ENCODE data around the gene ARHGEF16.

DNA sequence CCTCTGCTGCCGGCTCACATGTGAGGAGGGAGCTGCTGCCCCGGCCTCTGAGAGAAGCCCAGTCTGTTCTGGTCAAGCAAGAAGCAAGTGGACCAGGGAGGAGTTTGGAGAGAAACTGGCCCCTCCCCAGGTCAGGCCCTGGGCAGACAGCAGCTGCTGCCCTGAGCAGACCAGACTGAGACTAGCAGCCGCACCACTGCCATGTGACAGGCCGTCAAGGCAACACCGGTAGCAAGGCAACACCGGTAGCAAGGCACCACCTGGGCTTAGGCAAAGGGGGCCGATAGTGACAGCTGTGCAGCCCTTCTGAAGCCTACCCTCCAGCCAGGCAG is 50.3 kb downstream of the ARHGEF16 start:
- TF ChIP-seq, protein P1, sequence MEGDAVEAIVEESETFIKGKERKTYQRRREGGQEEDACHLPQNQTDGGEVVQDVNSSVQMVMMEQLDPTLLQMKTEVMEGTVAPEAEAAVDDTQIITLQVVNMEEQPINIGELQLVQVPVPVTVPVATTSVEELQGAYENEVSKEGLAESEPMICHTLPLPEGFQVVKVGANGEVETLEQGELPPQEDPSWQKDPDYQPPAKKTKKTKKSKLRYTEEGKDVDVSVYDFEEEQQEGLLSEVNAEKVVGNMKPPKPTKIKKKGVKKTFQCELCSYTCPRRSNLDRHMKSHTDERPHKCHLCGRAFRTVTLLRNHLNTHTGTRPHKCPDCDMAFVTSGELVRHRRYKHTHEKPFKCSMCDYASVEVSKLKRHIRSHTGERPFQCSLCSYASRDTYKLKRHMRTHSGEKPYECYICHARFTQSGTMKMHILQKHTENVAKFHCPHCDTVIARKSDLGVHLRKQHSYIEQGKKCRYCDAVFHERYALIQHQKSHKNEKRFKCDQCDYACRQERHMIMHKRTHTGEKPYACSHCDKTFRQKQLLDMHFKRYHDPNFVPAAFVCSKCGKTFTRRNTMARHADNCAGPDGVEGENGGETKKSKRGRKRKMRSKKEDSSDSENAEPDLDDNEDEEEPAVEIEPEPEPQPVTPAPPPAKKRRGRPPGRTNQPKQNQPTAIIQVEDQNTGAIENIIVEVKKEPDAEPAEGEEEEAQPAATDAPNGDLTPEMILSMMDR (IDR thresholded peaks at IDR 0.05): no peak
- no peak for TF ChIP-seq POLR2A (IDR thresholded peaks at IDR 0.05)
